ENCODE data around the gene NT5C2. TPM values are rescaled to one million over a fixed set of nuclear protein-coding genes. Genes with fewer than 3 reads are reported as not detected.
"Not testable (repeated sequence)": the region's sequence is repeated elsewhere in the genome, so short reads cannot be mapped to it uniquely, and the experiment has no call there.

Gene NT5C2
- total RNA-seq, 1 experiment from 2014 or later: 70.0 TPM

DNA sequence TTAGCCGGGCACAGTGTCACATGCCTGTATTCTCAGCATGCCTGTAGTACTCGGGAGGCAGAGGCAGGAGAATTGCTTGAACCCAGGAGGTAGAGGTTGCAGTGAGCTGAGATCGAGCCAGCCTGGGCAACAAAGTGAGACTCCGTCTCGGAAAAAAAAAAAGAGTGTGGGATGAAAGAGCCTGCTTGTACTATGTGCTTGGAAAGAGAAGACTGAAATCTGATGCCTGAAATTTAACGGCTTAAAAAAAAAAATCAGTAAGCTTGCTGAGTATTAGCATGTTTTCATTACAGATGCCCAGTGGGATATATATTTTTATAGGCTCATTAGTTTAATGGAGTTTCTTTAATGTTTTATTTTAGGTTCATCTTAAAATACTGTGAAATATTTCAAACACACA lies 4.2 kb downstream of the NT5C2 start:
- DNase-seq: no peak
- intact Hi-C loops (cut with micrococcal nuclease; ENCODE audit: unreplicated experiment): no loop called here
- no peak overlapping the region for H3K4me3 Mint-ChIP-seq (ENCODE audit: low read depth, unreplicated experiment)
- H3K9me3 Mint-ChIP-seq (ENCODE audit: low read depth, unreplicated experiment): no peaks in the 10 kb centered on the region
- peaks cover 64% of the 10 kb centered on the region for H3K36me3 Mint-ChIP-seq (ENCODE audit: insufficient read depth, unreplicated experiment)
- no peaks in the 10 kb centered on the region for H3K27me3 Mint-ChIP-seq (ENCODE audit: unreplicated experiment)
- H3K4me1 Mint-ChIP-seq (ENCODE audit: low read depth, unreplicated experiment): peaks cover 39% of the 10 kb centered on the region
- TF ChIP-seq CTCF (IDR thresholded peaks at IDR 0.05; ENCODE audit: unreplicated experiment): no peak
- BruUV-seq (replicated peaks): no TSS peak
- H3K27ac Mint-ChIP-seq (ENCODE audit: unreplicated experiment): peak overlapping the region; percentile 50
- CTCF ChIA-PET: interaction anchor here (0.7 kb wide), 2 partner anchors 41 to 50 kb away, joined by 3 to 5 read pairs; no protein-coding TSS in a partner anchor

DNA sequence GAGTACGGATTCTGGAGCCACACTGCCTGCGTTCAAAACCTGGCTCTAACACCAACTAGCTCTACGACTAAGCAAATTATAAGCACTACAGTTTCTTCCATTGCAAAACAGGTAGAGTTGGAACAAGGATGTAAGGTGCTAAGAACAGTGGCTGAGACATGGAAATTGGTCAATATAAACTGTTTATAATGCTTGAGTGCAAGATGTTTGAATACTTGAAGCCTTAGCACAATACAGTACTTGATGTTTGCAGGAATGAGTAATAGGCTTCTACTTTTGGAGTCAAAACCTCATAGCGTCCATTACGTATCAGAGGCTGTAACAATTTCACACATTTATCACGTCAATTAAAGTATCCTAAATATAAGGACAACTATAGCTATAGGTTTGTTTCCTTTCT lies 6.9 kb downstream of the NT5C2 start:
- H3K27ac Mint-ChIP-seq (ENCODE audit: unreplicated experiment): no peak overlapping the region
- peaks cover 47% of the 10 kb centered on the region for H3K36me3 Mint-ChIP-seq (ENCODE audit: insufficient read depth, unreplicated experiment)
- H3K9me3 Mint-ChIP-seq (ENCODE audit: low read depth, unreplicated experiment): no peaks in the 10 kb centered on the region
- CTCF ChIA-PET: interaction anchor here (1.3 kb wide), 1 partner anchor 53 kb away, joined by 3 read pairs; no protein-coding TSS in a partner anchor
- peaks cover 41% of the 10 kb centered on the region for H3K4me1 Mint-ChIP-seq (ENCODE audit: low read depth, unreplicated experiment)
- H3K4me3 Mint-ChIP-seq (ENCODE audit: low read depth, unreplicated experiment): no peak overlapping the region
- no peak for TF ChIP-seq CTCF (IDR thresholded peaks at IDR 0.05; ENCODE audit: unreplicated experiment)
- no peaks in the 10 kb centered on the region for H3K27me3 Mint-ChIP-seq (ENCODE audit: unreplicated experiment)
- intact Hi-C loops (cut with micrococcal nuclease; ENCODE audit: unreplicated experiment): no loop called here
- no TSS peak for BruUV-seq (replicated peaks)
- no peak for DNase-seq

- peaks cover 36% of the 10 kb centered on the region for H3K36me3 Mint-ChIP-seq (ENCODE audit: insufficient read depth, unreplicated experiment)
- DNase-seq: no peak
- no TSS peak for BruUV-seq (replicated peaks)
- intact Hi-C loops (cut with micrococcal nuclease; ENCODE audit: unreplicated experiment): no loop called here
- CTCF ChIA-PET: interaction anchor here (0.6 to 1.7 kb wide), 9 partner anchors 13 to 60 kb away, joined by 3 to 10 read pairs (median 3); no protein-coding TSS in a partner anchor
- H3K9me3 Mint-ChIP-seq (ENCODE audit: low read depth, unreplicated experiment): no peaks in the 10 kb centered on the region
- H3K27ac Mint-ChIP-seq (ENCODE audit: unreplicated experiment): peak overlapping the region; percentile 87
- H3K27me3 Mint-ChIP-seq (ENCODE audit: unreplicated experiment): no peaks in the 10 kb centered on the region
- H3K4me1 Mint-ChIP-seq (ENCODE audit: low read depth, unreplicated experiment): peaks cover 32% of the 10 kb centered on the region
- no peak for TF ChIP-seq CTCF (IDR thresholded peaks at IDR 0.05; ENCODE audit: unreplicated experiment)
- peak overlapping the region; percentile 62 for H3K4me3 Mint-ChIP-seq (ENCODE audit: low read depth, unreplicated experiment)
These were observed 8.5 kb downstream of the NT5C2 start for GRCh38 chr10:103184615-103185014.

- H3K27me3 Mint-ChIP-seq (ENCODE audit: unreplicated experiment); BruUV-seq (replicated peaks); H3K9me3 Mint-ChIP-seq (ENCODE audit: low read depth, unreplicated experiment); intact Hi-C loops (cut with micrococcal nuclease; ENCODE audit: unreplicated experiment): not testable (repeated sequence)
- DNase-seq: peak; percentile 13
- CTCF ChIA-PET: interaction anchor here (0.6 to 1.7 kb wide), 6 partner anchors 30 to 61 kb away, joined by 3 to 10 read pairs (median 4); no protein-coding TSS in a partner anchor
- Mint-ChIP-seq H3K4me1 (ENCODE audit: low read depth, unreplicated experiment) (peaks cover 32% of the 10 kb centered on the region), H3K36me3 (ENCODE audit: insufficient read depth, unreplicated experiment) (peaks cover 34% of the 10 kb centered on the region), H3K4me3 (ENCODE audit: low read depth, unreplicated experiment) (peak overlapping the region; percentile 62), H3K27ac (ENCODE audit: unreplicated experiment) (peak overlapping the region; percentile 87)
These were observed 9.1 kb downstream of the NT5C2 start for GRCh38 chr10:103183991-103184451.

GRCh38 chr10:103181244-103181643 lies 11.8 kb downstream of the NT5C2 start:
- TF ChIP-seq CTCF (IDR thresholded peaks at IDR 0.05; ENCODE audit: unreplicated experiment): no peak
- Mint-ChIP-seq H3K4me3 (ENCODE audit: low read depth, unreplicated experiment) (no peak overlapping the region), H3K27ac (ENCODE audit: unreplicated experiment) (no peak overlapping the region), H3K9me3 (ENCODE audit: low read depth, unreplicated experiment) (no peaks in the 10 kb centered on the region), H3K27me3 (ENCODE audit: unreplicated experiment) (no peaks in the 10 kb centered on the region), H3K4me1 (ENCODE audit: low read depth, unreplicated experiment) (peaks cover 32% of the 10 kb centered on the region), H3K36me3 (ENCODE audit: insufficient read depth, unreplicated experiment) (peaks cover 41% of the 10 kb centered on the region)
- no peak for DNase-seq
- CTCF ChIA-PET: no interaction called here
- no TSS peak for BruUV-seq (replicated peaks)
- intact Hi-C loops (cut with micrococcal nuclease; ENCODE audit: unreplicated experiment): no loop called here
